GM12892 (cell line): ENCODE results near the gene MON2.

ENCODE experiments used
- POLR2A ChIP-seq: IDR thresholded peaks from 2 replicates; pipeline ENCODE4 v1.6.1; 2011; ENCODE audit warnings: low read depth, low read length, control low read depth
- POLR2AphosphoS5 ChIP-seq: IDR thresholded peaks from 2 replicates; pipeline ENCODE4 v1.6.1; 2011; ENCODE audit warnings: low read depth, low read length, control low read depth
- TAF1 ChIP-seq: IDR thresholded peaks from 2 replicates; pipeline ENCODE4 v1.6.1; 2011; ENCODE audit warnings: low read depth, mild to moderate bottlenecking, control low read depth, low read length, borderline replicate concordance

DNA sequence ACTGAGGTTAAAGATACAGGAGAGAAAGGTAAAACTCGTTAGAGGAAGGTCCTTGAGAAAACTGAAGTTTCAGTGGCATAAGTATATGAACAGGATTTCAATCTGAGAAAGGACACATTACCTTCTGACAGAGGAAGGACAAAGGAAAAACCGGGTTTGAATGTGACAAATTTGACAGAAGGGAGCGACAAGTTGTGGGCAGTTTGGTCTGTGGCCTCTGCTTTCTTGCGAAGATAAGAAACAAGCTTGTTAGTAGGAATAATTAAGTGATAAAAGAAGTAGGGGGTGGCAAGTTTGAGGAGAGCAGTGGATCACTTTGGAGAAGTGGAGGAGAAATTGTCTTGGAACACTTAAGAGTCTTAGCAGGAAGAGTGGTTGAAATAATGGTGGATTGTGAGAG, 5.1 kb downstream of the MON2 start:
- TF ChIP-seq POLR2A (no peak), POLR2AphosphoS5 (no peak), TAF1 (no peak)
